ENCODE data around the gene SPRR5. TPM values are rescaled to one million over a fixed set of nuclear protein-coding genes. Genes with fewer than 3 reads are reported as not detected.

Gene SPRR5
- total RNA-seq, 2 donors from 2014 or later = not detected

DNA sequence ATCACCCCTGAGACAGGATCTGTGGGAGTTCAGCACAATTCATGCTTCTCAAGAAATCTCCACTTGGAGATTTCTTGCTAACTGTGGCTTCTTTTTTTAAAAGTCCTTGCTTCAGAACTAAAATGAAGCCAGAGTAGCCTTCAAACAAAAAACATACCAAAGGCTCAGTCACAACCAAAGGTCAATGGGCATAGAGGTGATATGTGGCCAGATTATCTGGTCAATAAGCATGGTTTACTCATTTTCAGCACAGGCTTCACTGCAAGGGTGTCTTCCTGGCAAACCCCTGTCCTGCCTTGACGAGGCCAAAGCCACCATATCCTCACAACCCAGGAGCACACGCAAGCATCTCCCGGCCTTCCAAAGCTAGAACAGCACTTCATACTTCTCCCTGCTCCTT, 12.3 kb downstream of the SPRR5 start:
- DNase-seq = no peak
- ATAC-seq = no peak
- H3K27me3 Mint-ChIP-seq = peaks cover 14% of the 10 kb centered on the region
- no peaks in the 10 kb centered on the region for H3K36me3 Mint-ChIP-seq (ENCODE audit: low read depth)
- H3K9me3 ChIP-seq (ENCODE audit: control insufficient read depth, low read length, poor library complexity, severe bottlenecking) = no peaks in the 10 kb centered on the region
- no peak overlapping the region for H3K27ac Mint-ChIP-seq
- H3K4me1 Mint-ChIP-seq = no peaks in the 10 kb centered on the region
- no peak overlapping the region for H3K4me3 Mint-ChIP-seq

DNA sequence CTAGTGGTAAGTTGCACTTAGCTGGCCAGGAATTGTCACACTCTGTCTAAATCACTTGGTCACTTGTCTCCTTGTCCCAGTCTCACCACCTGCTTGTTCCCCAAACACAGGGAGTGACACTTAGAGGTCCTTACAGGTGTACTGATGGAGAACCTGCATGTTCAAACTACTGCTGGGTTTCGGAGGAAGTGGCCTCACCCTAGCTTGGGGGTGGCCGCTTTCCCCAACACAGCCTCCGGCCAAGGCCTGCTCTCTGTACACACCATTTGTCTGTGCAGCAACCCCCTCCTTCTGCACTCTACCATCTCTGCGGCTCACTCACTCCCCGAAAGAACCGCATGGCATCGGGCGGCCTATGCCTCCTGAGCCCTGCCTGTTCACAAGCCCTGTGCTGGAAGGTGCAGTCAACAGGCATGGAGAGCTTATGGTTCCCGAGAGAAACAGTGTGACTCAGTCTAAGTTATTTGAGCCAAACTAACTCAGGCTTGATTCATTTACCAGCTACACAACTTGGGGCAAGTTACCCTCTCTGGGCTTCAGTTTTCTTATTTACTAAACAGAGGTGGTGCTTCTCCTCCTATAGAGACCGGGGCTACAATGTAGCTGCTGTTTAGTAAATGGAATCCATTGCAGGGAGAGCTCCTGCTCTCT, 12.9 kb downstream of the SPRR5 start:
- Mint-ChIP-seq H3K27ac (no peak overlapping the region), H3K4me1 (no peaks in the 10 kb centered on the region), H3K36me3 (ENCODE audit: low read depth) (no peaks in the 10 kb centered on the region), H3K27me3 (peaks cover 10% of the 10 kb centered on the region), H3K4me3 (no peak overlapping the region)
- no peaks in the 10 kb centered on the region for H3K9me3 ChIP-seq (ENCODE audit: control insufficient read depth, low read length, poor library complexity, severe bottlenecking)
- no peak for DNase-seq
- ATAC-seq = no peak

DNA sequence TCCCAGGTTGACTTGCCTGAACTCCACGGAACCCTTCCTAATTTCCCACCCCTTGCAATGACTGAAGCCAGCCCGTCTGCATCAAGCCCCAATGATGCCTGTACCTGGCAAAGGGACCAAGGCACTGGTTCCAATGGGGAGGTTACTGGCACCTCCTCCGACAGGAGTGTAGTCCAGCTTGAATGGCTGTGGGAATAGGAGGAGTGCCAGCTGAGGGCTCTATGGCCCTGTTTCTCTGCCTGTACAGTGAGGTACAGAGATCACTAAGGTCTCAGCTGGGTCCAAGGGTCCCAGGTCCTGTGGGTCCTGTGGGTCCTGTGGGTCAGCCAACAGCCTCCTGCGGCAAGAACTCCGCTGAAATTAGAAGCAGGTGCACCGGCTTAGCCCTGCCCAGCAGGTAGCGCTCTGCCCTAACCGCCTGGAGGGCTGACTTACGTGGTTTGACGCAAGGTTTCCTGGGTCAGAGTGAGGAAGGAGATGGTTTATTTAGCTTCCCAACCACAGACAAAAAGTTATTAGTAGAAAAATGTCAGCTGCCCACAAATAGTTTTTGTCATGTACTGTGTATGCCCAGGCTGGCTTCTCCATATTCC, 13.5 kb downstream of the SPRR5 start:
- Mint-ChIP-seq H3K27ac (no peak overlapping the region), H3K27me3 (peaks cover 10% of the 10 kb centered on the region), H3K36me3 (ENCODE audit: low read depth) (no peaks in the 10 kb centered on the region), H3K4me3 (no peak overlapping the region), H3K4me1 (no peaks in the 10 kb centered on the region)
- DNase-seq = no peak
- no peak for ATAC-seq
- H3K9me3 ChIP-seq (ENCODE audit: control insufficient read depth, low read length, poor library complexity, severe bottlenecking) = no peaks in the 10 kb centered on the region

DNA sequence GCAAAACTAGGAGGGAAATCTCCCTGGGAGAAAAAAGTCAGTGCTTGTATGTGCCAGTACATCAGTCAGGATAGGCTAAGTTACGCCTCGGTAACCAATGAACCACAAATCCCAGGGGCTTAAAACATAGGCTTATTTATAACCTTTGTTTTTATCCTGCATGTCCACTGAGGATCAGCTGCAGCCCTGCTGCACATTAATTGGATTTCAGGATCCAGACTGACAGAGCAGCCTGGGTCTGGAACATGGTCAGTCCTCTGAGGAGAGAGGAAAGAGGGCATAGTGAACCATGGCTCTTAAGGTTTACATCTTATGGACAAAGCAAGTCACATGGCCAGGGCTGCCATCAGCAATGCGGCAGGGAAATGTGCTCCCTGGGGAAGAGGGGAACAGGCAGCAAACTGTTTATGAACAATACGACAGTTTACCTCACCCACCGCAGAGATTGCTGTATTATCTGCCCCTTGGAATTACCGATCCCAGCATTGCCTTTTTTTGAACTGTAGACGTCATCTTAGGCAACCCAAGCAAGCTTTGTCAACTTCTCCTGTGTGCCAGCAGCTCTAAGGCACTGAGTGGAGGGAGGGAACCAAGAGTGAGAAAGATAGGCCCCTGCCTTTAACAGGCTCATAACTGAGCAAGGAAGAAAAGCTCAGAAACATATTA, 14.4 kb downstream of the SPRR5 start:
- Mint-ChIP-seq H3K27ac (no peak overlapping the region), H3K4me1 (no peaks in the 10 kb centered on the region), H3K4me3 (no peak overlapping the region), H3K27me3 (peaks cover 14% of the 10 kb centered on the region), H3K36me3 (ENCODE audit: low read depth) (no peaks in the 10 kb centered on the region)
- no peaks in the 10 kb centered on the region for H3K9me3 ChIP-seq (ENCODE audit: control insufficient read depth, low read length, poor library complexity, severe bottlenecking)
- no peak for DNase-seq
- ATAC-seq = no peak

DNA sequence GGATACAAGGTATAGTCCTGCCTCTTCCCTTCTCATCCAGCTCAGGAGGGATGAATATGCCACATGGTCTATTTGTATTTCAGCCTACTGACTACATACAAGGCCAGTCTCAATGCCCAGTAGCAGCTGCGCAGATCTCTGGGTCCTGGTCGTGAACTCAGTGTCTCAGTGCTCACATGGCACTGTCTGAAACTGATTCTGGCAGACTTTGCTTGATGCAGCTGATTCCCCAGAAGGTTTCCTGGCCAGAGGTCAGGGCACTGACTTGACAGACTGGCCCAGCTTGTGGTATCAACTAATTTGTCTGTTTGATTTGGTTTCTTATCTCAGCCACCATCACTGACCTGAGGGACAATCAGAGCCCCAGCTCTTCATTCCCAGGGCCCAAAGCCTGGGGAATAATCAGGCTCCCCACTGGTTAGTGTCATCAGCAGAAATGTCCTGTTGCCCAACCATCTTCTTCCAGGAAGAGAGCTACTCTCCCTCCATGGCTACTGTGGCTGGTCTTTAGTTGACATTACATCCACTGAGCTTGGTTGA, 15.9 kb downstream of the SPRR5 start:
- Mint-ChIP-seq H3K27me3 (peaks cover 27% of the 10 kb centered on the region), H3K4me3 (no peak overlapping the region), H3K36me3 (ENCODE audit: low read depth) (no peaks in the 10 kb centered on the region), H3K4me1 (no peaks in the 10 kb centered on the region), H3K27ac (no peak overlapping the region)
- no peaks in the 10 kb centered on the region for H3K9me3 ChIP-seq (ENCODE audit: control insufficient read depth, low read length, poor library complexity, severe bottlenecking)
- no peak for ATAC-seq
- DNase-seq = no peak

DNA sequence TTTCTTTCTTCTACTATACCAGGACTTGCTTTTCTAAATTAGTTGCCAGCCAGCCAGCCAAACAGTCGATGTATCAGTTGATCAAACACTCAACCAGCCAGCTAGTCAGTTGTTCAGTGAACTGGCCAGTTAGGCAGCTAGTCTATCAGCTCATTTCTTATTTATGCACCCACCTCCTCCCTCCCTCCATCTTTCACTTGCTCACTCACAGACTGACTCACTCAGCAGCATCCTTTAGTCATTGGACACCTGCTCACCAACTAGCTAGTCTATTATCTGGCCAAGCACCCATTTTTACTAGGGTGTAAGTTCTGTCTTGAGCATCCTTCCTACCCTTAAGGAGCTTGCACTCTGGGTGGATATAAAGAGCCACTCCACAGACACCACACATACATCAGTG, 17.5 kb downstream of the SPRR5 start:
- H3K9me3 ChIP-seq (ENCODE audit: control insufficient read depth, low read length, poor library complexity, severe bottlenecking) = no peaks in the 10 kb centered on the region
- no peak for ATAC-seq

DNA sequence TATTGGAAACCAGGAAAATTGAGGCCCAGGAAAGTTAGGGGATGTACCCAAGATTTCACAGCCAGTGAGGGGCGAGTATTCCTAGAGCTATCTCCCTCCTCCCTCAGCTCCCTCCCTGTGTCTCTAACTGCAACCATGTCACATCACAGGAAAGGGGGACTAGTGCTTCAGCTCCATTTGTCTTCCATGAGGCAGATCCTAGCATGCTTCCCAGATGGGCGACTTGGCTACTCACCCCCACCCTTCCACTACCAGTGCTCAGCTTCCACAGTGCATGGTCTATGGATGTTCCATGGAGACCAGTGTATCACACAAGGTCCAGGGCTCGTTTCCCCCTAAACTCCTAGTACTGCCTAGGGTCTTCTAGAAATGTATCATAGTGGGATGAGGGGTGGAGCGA, 18.8 kb downstream of the SPRR5 start:
- Mint-ChIP-seq H3K27ac (no peak overlapping the region), H3K36me3 (ENCODE audit: low read depth) (no peaks in the 10 kb centered on the region), H3K27me3 (peaks cover 31% of the 10 kb centered on the region), H3K4me1 (no peaks in the 10 kb centered on the region), H3K4me3 (no peak overlapping the region)
- DNase-seq (no peak), ATAC-seq (no peak)
- H3K9me3 ChIP-seq (ENCODE audit: control insufficient read depth, low read length, poor library complexity, severe bottlenecking) = no peaks in the 10 kb centered on the region

More for the DNA sequence above, 17.5 kb downstream of the SPRR5 start:
- Mint-ChIP-seq H3K27ac (no peak overlapping the region), H3K4me3 (no peak overlapping the region), H3K27me3 (peaks cover 22% of the 10 kb centered on the region), H3K36me3 (ENCODE audit: low read depth) (no peaks in the 10 kb centered on the region), H3K4me1 (no peaks in the 10 kb centered on the region)
- no peak for DNase-seq

DNA sequence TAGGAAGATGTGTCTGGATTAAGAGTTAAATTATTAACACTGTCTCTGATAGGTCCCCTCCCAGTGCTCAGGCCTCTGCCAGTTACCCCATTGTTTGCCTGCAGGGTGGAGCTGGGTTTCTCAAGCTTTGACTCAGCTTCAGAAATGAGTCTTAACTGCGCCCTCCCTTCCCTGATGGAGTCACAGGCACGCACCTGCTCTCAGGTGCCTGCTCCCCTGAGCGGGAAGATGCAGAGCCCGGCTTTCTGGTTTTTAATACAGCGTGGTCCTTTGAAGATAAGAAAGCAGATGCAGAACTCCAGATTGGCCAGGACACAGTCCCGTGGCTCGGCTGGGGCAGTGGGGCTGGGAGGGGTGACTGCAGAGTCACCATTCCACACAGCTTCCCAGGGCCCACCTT, 20.2 kb downstream of the SPRR5 start:
- H3K27me3 Mint-ChIP-seq = peaks cover 37% of the 10 kb centered on the region
- no peak overlapping the region for H3K4me3 Mint-ChIP-seq

DNA sequence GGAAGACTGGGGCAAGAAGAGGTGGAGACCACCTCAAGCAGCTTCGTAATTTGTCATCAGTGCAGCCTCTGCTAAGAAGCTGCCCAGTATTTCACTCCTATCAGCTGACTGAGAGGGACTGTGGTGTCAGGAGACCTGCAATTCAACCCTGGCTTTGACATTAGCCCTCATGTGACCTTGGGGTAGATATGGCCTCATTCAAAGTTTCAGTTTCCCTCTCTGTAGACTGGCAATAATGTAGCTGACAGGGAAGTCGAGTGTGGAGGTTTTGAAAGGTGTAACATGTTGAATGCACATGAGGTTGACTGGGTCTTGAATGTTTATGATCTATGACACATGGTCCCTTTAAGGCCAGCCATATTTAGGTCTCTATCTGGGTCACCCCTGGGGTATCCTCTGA, 21.2 kb downstream of the SPRR5 start:
- H3K36me3 Mint-ChIP-seq (ENCODE audit: low read depth) = no peaks in the 10 kb centered on the region
- H3K27me3 Mint-ChIP-seq = peaks cover 44% of the 10 kb centered on the region
- DNase-seq (no peak), ATAC-seq (no peak)
- H3K27ac Mint-ChIP-seq = no peak overlapping the region
- no peak overlapping the region for H3K4me3 Mint-ChIP-seq
- H3K4me1 Mint-ChIP-seq = no peaks in the 10 kb centered on the region
- no peaks in the 10 kb centered on the region for H3K9me3 ChIP-seq (ENCODE audit: control insufficient read depth, low read length, poor library complexity, severe bottlenecking)

More for the DNA sequence above, 20.2 kb downstream of the SPRR5 start:
- no peaks in the 10 kb centered on the region for H3K9me3 ChIP-seq (ENCODE audit: control insufficient read depth, low read length, poor library complexity, severe bottlenecking)
- H3K27ac Mint-ChIP-seq = no peak overlapping the region
- ATAC-seq = no peak
- H3K4me1 Mint-ChIP-seq = no peaks in the 10 kb centered on the region
- no peak for DNase-seq
- no peaks in the 10 kb centered on the region for H3K36me3 Mint-ChIP-seq (ENCODE audit: low read depth)

DNA sequence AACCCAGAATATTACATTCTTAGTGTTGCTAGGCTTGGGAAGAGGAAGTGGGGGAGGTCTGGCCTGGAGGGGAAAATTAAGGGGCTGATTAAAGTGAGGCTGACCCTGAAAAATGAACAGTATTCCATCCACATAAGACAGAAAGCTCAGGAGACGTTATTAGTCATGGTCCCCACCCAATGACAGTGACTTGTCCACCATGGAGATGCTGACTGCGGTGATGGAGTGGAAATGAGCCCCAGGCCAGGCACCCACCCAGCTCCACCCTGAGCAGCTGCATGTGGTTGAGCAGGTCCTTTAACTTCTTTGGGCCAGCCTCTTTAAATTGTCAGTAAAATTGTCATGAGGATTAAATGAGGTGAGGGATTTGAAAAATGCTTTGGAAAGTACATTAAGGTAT, 22.0 kb downstream of the SPRR5 start:
- Mint-ChIP-seq H3K27ac (no peak overlapping the region), H3K4me1 (no peaks in the 10 kb centered on the region), H3K27me3 (peaks cover 52% of the 10 kb centered on the region), H3K4me3 (no peak overlapping the region), H3K36me3 (ENCODE audit: low read depth) (no peaks in the 10 kb centered on the region)
- ATAC-seq = no peak
- H3K9me3 ChIP-seq (ENCODE audit: control insufficient read depth, low read length, poor library complexity, severe bottlenecking) = no peaks in the 10 kb centered on the region
- no peak for DNase-seq

DNA sequence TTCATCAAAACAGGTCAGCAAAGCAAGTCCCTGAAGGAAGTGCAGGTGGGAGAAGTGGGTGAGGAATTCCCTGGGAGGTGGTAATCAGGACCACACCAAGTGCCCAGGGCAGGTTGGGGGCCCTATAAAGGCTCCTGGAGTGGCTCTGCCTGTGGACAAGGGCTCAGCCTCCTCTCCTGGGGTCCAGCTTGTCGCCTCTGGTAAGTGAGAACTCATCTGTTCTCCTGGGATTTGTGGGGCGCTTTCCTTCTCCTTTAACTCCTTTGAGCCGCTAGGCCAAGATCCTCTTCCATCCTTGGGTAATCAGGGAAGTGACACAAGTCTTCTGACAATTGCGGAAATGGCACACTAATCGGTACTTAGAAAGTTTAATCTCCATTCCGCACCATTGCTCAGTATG, 23.5 kb downstream of the SPRR5 start, which contains the start of gene SPRR4:
SPRR4 (plus strand) TSS at position 154 of the 400 bp plus-strand sequence. CDS start 1,243 bp downstream, outside the sequence.
- no peaks in the 10 kb centered on the region for H3K9me3 ChIP-seq (ENCODE audit: control insufficient read depth, low read length, poor library complexity, severe bottlenecking)
- Mint-ChIP-seq H3K27ac (no peak within 1 kb of the TSS), H3K36me3 (ENCODE audit: low read depth) (no peaks in the 10 kb centered on the region), H3K4me1 (no peaks in the 10 kb centered on the region), H3K4me3 (no peak within 1 kb of the TSS), H3K27me3 (peaks cover 58% of the 10 kb centered on the region)
- no peak for DNase-seq
- no peak for ATAC-seq

DNA sequence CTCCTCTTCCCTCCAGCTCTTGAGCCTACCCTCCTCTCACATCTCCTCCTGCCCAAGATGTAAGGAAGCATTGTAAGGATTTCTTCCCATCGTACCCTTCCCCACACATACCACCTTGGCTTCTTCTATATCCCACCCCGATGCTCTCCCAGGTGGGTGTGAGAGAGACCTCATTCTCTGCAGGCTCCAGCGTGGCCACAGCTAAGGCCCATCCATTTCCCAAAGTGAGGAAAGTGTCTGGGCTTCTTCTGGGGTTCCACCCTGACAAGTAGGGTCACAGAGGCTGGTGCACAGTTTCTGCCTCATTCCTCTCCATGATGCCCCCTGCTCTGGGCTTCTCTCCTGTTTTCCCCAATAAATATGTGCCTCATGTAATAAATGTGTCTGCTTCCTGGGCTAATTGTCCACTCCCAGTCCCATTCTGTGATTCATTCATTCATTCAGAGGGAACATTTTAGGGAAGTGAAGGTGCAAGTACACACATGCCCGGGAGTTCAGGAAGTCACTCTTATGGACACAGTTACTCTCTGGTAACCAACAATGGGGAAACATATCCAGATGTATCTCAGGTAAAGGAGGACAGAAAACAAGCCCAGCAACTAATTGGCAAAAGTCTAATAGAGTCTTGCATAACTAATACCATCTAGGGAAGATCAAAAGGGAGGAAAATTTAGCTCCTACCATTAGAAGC, 25.3 kb downstream of the SPRR5 start:
- H3K9me3 ChIP-seq (ENCODE audit: control insufficient read depth, low read length, poor library complexity, severe bottlenecking) = no peaks in the 10 kb centered on the region
- no peak for ATAC-seq
- no peaks in the 10 kb centered on the region for H3K36me3 Mint-ChIP-seq (ENCODE audit: low read depth)
- no peak overlapping the region for H3K4me3 Mint-ChIP-seq
- no peaks in the 10 kb centered on the region for H3K4me1 Mint-ChIP-seq
- H3K27ac Mint-ChIP-seq = no peak overlapping the region
- H3K27me3 Mint-ChIP-seq = peaks cover 53% of the 10 kb centered on the region
- no peak for DNase-seq

DNA sequence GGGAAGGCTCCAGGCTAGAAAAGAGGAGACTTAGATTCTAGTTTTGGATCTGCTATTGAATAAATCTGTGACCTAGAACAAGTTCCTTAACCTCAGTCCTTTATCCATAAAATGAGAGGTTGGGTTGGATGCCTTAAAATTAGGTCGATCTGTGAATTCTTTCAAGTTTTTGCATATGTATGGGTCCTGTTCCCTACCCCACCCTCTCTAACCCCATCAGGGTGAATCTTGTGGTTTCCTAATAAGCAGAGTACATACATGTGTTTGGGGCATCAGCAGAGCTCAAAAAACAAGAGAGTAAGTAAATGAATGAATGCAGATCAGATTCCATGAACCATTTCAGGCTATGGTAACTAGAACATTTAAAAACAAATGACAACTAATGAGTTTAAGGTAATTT, 29.7 kb downstream of the SPRR5 start:
- no peaks in the 10 kb centered on the region for H3K9me3 ChIP-seq (ENCODE audit: control insufficient read depth, low read length, poor library complexity, severe bottlenecking)
- H3K36me3 Mint-ChIP-seq (ENCODE audit: low read depth) = peaks cover 3% of the 10 kb centered on the region
- ATAC-seq (no peak), DNase-seq (no peak)
- no peak overlapping the region for H3K4me3 Mint-ChIP-seq
- H3K27ac Mint-ChIP-seq = no peak overlapping the region
- no peaks in the 10 kb centered on the region for H3K4me1 Mint-ChIP-seq
- H3K27me3 Mint-ChIP-seq = peaks cover 71% of the 10 kb centered on the region

All from T-helper 17 cell (primary cell).